M059J (cell line): ENCODE data around the gene CEACAM18. TPM values are rescaled to one million over a fixed set of nuclear protein-coding genes. Genes with fewer than 3 reads are reported as not detected.
"Not testable (repeated sequence)": the region's sequence is repeated elsewhere in the genome, so short reads cannot be mapped to it uniquely, and the experiment has no call there.

ENCODE experiments used
- DNase-seq: peaks from one replicate; pipeline ENCODE4 v3.0.0-alpha.2; 2012; ENCODE audit warnings: low read depth
- total RNA-seq: library from RNA; depleted of rRNA; stranded (reverse); fragments of >200 nt; shearing (Covaris generic); gene quantifications from 2 replicates; pipeline ENCODE4 v1.2.3, GENCODE V29; 2014

The CEACAM18 gene
- total RNA-seq, 1 experiment from 2014 or later, result not detected

DNA sequence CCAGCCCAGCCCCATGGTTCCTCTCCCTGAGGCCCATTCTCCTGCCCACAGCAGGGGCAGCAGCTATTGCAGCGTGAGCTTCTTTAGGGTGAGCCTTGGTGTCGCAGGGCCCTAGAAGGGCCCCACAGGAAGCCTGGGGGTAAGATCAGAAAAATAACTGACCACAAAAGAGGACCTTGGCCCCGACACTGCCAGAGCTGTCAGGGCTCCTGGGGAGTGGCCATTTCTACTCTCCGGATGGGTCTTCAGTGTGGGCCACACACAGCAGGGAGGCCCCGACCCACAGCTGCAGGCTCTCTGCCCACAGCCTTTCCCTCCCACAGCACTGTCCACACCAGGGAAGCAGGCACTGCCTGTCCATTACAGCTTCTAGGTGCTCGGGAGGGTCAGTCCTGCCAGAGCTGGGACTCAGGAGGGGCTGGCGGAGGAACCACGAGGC, 16.6 kb upstream of the CEACAM18 start:
- no peak for DNase-seq

DNA sequence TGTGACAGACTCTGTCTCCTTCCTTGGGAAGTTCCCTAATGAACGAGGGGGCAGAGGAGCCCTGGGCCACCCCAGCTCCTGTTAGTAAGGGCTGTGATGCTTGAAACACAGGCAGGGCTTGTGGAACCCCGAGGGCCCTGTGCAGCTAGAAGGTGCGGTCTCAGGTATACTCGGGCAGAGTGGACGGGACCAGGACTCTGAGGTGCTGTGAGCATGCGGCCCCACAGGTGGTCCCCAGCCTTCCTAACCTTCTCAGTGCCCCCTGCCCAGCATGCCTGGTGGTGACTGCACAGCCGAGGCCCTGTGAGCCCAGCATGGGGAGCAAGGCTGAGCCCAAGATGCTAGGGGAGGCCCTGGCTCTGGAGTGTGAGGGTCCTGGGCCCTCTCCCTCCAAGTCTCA, 16.1 kb upstream of the CEACAM18 start:
- DNase-seq, result no peak

DNA sequence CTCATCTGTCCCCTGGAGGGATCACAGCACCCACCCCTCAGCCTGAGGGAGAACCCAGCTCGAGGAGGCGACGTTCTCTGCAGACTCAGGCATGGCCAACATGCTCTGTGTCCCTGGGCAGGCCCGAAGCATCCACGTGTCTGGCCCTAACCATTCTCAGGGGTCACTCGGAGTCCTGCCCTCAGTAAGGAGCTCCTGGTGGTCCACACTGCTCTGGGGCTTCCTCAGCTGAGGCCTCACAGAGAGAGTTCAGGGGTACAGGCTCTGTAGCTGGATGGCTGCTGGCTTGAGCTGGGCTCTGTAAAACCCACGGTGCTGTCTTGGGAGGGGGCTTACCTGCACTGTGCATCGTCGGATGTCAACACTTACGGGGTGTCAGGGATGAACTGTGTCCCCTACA, 15.7 kb upstream of the CEACAM18 start:
- no peak for DNase-seq

DNA sequence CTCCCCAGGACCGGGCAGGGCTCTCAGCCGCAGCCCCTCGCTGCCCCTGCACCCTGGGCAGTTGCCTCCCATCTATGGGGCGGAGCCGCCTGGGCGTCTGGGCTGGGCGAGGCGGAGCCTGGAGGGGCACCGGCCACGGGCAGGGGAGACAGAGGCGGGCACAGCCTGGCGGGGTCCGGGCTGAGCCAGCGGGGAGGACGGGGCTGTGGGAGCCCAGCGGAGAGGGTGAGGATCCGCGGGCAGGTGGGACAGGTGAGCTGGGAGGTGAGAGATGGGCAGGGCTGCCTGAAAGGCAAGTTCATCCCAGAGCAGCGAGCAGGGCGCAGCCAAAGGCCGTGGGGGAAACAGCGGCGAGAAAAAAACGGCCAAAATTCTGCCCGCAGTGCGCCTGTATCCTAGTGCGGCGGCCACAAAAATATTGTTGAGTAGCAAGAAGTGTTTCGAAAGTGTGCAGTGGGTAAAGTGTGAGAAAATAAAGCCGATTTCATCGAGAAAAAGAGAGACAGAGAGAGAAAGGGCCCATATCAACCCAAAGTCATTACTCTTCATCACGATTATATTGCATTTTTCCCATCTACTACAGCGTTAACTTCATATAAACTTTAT, 14.3 kb upstream of the CEACAM18 start:
- not testable (repeated sequence) for DNase-seq

DNA sequence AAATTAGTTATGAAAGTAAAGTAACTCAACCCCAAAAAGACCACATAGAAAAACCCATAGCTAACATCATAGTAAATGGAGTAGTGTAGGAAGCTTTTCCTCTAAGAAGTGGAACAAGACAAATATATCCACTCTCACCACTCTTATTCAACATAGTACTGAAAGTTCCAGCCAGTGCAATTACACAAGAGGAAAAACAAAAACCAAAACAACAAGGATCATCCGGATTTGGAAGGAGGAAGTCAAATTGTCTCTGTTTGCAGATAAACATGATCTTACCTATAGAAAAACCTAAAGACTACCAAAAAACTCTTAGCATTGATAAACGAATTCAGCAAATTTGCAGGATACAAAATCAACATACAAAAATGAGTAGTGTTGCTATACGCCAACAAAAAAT, 11.6 kb upstream of the CEACAM18 start:
- no peak for DNase-seq

DNA sequence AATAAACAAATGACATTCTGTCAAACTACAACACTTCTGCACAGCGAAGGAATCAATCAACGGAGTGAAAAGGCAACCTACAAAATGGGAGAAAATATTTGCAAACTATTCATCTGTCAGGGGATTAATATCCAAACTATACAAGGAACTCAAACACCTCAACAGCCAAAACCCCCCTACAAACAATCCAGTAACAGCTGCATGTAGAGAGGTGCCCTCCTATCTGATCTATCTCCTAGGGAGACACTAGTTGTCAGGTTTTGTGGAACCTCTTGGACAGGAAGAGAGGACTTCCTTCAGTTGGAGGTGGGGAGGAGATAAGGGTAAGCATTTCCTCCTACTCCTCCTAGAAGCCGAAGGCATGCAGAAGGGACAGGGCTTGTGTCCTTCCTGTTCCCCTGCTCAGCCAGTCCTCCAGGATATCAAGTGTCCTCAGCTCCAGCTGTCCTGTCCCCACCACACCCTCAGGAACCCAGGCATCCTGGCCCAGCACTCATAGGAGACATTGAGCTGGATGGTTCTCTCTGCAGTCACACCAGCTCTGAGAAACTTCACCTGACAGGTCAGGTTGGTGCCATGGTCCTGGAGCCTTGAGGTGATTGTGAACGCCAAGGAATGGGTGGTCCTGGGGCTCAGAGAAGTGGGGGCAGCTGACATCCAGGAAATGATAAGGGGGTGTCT, 10.3 kb upstream of the CEACAM18 start:
- no peak for DNase-seq

DNA sequence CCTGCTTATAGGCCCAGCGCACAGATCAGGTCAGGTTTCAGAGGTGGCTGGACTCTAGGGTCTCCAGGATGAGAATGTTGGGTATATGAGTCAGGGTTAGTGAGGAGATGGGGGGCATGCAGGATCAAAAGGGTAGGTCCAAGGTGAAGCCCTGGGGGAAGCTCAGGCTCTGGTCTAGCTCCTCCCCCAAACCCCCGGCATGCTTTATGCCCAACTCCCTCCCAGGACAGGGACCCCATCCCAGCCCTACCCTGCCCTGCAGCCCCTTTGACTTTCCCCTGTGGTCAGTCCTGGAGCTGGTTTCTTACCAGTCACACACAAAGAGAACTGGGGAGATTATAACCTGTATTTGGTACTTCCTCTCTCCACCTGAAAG, 9.8 kb upstream of the CEACAM18 start:
- DNase-seq, result no peak

DNA sequence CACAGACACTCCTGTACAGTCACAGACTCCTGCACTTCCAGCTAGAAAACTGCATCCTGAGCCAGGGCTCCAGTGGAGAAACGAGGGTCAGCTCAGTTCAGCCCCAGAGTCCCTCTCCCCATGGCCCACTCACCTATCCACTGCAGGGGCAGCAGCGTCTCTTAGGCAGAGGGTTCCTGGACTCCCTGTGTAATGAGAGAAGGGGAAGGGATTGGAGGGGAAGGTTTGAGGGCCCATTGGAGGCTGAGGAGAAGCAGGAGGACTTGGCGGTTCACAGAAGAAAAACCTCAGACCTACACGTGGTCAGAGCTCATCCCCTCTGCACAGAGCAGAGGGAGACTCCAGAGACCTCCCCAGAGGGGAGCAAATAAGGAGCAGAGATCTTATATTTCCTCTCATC, 9.2 kb upstream of the CEACAM18 start:
- no peak for DNase-seq

DNA sequence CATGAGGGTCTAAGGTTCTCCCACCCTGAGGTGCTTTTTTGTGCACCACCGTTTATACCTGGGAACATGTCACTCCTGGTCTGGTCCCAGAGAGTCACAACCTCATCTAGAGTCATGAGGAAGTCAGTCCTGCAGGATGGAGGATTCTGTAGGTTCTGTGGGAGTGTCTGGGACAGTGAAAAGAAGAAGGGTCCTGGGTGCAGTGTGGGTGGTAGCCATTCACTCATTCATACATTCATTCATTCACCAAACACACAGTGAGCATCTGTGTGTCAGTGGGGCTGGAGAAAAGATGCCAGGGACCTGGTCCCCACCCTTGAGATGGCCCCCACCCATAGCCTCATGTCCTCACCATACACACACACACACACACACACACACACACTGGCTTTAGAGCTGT, 8.7 kb upstream of the CEACAM18 start:
- no peak for DNase-seq

DNA sequence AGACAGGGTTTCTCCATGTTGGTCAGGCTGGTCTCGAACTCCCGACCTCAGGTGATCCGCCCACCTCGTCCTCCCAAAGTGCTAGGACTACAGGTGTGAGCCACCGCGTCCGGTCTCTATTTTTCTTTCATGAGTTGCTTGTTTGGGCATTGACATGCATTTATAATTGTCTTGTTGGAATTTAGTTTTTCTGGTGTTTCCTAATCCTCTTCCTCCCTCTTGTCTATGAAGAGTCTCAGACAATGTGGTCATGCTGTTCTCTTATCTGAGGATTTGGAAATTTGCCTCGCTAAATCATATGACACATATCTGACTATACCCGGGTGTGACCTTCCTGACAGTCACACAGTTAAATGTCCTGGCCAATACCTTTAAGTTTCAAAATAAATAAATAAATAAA, 7.4 kb upstream of the CEACAM18 start:
- no peak for DNase-seq

DNA sequence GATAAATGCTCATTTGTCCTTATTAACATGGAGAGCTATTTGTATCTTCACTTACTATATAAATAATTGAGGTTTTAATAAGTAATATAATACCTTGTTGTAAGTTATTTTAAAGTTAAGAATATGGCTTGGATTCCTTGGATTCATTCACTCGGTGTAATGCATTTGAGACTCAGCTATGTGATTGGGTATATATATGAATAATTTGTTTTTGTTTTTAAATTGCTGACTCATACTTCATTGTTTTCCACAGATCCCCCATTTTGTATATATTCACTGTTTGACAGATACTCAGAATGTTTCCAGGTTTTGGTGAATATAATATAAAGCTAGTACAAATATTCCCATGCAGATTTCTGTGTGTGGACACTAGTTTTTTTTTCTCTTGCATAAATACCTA, 6.8 kb upstream of the CEACAM18 start:
- no peak for DNase-seq

DNA sequence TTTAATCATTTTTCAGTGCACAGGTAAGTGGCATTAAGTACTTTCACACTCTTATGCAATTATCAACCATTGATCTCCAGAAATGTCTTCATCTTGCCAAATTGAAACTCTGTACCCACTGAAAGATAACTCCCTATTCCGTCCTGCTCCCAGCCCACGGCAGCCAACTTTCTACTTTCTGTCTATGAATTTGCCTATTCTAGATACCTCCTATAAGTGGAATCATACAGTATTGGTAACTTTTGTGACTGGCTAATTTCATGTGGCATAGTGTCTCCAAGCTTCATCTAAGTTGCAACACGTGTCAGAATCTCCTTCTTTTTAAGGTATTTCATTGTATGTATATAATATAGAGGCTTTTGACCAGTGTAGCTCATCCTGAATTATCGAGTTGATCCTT, 5.7 kb upstream of the CEACAM18 start:
- no peak for DNase-seq

DNA sequence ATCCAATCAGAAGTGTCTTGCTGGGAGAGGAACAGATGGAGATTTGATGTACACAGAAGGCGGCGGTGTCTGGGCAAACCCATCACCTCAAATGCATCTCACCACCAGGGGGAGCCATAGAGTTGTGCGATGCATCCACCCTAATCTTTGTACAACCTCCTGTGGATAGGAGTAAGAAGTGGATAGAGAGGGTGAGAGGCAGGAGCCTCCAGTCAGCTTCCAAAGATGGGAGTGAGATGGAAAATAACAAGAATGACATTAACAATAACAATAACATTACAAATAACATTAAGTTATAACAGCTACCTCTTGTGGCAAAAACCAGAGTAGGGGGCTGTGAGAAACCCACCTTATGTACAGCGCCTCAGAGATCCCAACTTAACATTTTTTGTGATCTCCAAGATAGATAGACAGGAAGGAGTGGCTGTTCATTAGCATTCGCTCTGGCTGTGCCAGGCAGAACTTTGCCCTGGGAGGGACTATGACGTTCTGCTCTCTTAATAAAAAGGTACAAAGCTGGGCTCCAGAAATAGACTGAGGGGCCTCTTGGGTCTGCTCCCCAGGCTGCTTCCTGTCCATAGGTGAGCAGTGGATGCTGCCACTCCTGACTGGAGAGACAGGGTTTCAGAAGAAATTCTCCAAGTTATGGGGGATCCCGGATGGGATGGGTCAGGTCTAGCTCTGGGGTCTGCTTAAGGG, 5.2 kb upstream of the CEACAM18 start:
- DNase-seq, result peak; percentile 55

DNA sequence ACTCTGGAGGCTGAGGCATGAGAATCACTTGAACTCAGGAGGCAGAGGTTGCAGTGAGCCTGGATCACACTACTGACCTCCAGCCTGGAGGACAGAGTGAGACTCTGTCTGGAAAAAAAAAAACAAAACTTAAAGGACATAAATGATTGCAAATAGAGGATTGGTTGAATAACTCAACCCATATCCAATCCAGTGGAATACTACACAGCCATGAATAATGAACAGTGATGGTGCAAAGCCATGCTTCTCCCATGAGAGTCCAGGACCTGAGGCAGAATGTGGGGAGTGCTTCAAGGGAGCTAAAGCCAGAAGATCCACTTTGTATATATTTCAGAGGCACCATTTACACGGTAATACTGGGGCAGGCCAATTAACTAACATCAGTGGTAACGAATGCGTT, 2.2 kb upstream of the CEACAM18 start:
- no peak for DNase-seq

DNA sequence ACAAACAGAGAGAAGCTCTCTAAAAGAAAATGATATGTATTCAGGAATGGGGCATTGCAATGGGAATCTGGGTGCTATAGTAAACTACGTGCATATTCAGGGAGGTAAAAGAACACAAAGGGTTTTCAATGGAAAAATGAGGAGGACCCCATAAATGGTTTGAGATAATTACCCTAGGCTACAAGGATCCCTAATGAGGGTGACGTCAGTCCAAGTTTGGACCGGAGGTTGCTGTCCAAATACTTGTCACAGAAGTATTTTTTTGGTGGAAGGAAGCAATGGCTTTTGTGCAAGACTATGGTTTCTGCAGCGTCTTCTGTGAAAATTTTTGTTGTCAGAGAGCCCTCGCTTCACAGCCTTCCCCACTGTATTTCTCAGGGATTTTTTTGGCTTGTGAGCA, 995 bp upstream of the CEACAM18 start:
- DNase-seq, result no peak

DNA sequence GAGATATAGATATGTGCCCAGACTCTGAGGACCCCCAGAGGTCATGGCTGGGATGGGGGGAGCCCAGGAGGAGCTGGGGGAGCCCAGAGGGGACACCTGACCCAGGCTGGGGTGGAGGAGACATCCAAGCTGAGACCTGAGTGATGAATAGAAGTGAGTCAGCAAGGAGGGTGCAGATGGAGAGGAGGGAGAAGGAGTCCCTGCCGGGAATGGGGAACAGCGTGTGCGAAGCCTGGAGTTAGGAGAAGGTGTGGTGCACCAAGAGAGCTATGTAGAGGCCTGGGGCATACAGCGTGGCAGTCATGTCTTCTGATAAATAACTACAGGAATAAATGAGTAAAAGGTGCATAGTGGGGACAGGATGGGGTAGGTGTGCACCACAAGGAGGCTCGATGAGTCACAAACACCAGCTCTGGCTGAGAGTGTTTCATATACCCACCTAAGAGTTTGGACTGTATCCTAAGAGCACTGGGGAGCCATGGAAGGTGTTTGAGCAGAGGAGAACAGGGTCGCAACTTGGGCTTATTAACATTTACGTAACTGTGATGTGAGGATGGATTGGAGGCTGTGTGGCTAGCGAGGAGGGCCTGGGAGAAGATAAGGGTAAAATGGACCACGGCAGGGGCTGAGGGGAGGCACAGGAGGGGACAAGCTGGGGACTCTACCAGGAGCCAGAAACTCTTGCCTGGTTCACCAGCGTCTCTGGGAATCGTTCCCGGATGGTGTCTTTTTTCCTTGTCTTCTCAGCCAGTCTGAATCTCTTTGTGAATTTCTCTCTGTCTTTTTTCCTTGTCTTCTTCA, 1.4 kb downstream of the CEACAM18 start:
- DNase-seq, result no peak

DNA sequence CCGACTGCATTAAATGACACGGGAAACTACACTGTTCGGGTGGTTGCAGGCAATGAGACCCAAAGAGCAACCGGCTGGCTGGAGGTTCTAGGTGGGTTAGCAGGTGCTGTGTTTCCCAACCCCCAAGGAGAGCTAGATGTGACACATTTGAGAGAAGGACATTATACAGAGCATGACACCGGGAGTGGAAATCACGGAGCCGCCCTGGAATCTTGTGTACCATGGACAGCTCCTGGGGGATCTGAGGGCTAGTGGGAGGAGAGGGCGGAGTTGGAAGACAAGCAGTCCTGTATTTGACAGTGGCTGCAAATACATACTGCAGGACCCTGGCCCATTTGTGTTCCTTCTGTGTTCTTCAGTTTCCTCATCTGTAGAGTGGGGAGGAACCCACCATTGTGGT, 2.3 kb downstream of the CEACAM18 start:
- DNase-seq, result peak; percentile 7

DNA sequence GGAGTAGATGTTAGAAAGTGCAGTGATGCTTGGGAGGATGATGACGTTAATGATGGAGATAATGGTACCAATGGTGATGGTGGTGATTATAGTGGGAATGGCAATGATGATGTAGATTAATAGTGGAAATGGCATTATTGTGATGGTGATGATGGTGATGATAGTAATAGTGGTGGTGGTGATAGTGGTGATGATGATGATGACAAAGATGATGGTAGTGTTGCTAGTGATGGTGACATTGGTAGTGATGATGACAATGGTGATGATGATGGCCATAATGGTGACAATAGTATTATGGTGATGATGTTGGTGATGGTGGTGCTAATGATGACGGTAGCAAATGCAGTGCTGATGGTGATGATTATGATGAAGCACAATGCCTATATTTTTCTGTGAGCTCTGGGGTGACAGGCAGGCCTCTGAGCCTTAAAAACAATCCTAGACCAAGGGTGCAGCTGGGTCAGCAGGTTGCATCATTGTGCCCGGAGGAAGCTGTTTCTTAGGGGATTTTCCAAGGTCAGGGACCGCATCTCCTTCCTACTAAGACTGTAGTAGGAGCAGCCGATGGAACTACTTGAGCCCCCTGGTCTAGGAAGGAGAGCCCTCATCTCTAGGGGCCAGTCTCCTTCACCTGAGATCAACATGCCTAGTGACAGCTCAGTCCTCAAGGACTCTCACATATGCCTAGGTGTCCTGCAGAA, 7.8 kb downstream of the CEACAM18 start:
- no peak for DNase-seq

DNA sequence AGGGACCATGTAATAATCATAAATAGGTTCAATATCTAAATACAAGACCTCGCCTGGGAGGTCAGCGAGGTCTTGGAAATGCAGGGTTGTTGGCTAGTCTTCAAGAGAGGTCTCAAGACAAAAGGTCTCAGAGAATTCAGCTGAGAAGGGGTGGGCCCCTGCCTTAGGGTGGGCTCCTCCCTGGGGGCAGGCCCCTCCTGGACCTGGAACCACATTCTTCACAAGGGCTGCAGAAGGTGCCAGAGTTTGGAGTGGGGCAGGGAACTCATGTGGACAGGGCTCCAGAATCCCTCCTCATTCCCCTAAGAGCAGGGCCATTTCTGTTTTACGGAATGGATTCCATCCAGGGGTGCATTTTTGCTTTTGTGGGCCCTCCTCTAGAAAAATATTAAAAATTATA, 10.2 kb downstream of the CEACAM18 start:
- DNase-seq, result no peak

DNA sequence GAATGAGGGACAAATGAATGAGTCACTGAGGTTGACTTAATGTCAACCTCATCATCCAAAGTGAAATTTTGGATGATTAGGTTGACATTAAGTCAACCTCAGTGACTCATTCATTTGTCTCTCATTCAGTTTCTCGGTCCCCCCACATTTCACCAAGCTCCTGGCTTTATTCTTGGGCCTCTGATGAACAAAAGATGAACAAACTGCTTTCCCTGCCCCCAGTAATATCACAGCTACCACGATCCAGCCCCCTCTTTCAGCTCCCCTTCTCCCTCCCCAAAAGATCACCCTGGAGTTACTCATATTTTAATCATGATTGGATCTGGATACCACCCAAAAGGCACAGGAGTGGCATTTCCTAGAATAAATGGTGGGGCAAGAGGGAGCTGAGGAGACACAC, 10.8 kb downstream of the CEACAM18 start:
- DNase-seq, result no peak

DNA sequence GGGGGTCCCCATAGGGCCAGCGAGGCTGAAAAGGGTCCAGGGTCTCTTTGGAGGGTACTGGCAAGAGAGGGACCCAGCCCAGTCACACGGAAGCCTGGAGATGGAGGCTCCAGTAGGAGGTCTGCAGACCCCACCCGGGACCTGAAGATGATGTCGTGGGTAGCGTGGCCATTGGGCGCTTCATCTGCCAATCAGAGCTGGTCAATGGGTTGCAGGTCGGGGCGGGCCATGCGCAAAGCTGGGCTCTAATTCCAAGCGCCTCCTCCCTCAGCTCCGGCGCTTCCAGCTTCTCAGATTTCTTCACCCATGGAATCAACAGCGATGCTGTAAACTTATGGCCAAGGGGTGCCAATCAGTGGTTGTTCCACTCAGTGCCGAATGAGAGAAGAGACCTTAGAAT, 12.3 kb downstream of the CEACAM18 start:
- DNase-seq, result no peak

DNA sequence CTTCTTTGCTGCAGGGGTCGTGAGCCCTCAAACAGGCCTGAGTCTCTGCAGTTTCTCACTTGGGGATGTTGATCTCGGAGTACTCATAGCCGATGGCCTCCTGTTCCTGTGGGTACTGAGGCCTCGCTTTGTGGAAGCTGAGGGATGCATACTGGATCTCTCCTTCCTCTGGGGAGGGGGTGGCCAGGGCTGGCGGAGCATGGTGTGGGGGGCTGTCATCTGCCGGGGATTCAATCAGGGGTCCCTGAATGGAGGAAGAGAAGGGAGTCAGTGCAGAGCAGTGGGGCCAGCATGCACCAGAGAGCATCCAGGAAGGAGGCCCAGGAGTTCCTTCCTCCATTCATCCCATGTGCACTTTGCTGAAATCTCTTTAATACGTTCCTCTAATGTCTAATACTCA, 13.2 kb downstream of the CEACAM18 start:
- no peak for DNase-seq
